ENCODE measurements around the gene NLRP9.
A peak's percentile ranks its signal among the peaks of the same experiment; 100 is the strongest.

Gene NLRP9

DNA sequence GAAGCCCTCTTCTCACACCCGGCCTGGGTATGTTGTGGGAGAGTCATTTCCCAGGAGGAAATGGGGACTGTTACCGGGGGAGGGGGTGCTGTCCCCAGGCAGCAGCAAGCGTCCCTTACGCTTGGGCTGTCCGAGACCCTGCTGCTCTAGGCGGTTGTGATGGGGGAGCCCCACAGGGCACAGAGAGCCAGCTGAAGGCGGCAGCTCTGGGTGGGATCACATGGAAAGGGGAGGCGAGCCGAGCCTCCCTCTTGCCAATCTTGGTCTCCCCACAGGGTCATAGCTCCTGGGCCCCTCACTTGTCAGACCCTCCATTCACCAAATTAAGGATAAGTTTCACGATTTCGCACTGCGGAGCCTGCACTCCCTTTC is 41.1 kb downstream of the NLRP9 start:
- H3K23ac ChIP-seq (ENCODE audit: low read length): no peak overlapping the region
- no peak overlapping the region for H3K4ac ChIP-seq (ENCODE audit: low read depth, low read length)
- WGBS (ENCODE audit: extremely low coverage, insufficient coverage, insufficient read length): no CpG with 5 or more reads among the region's 12 CpGs
- no peak overlapping the region for H3K27ac ChIP-seq (ENCODE audit: low read depth, low read length)
- no peak overlapping the region for H2AK5ac ChIP-seq (ENCODE audit: low read length)
- no peak for DNase-seq
- H3K9ac ChIP-seq (ENCODE audit: low read length): no peak overlapping the region
- no peak overlapping the region for H2BK120ac ChIP-seq (ENCODE audit: insufficient read depth, low read length, poor library complexity)
- no peak overlapping the region for H3K4me3 ChIP-seq (ENCODE audit: low read depth, low read length)
- no peaks in the 10 kb centered on the region for H3K4me1 ChIP-seq (ENCODE audit: control insufficient read depth in 1 of 2, insufficient read depth in 2 of 2, low read length in 2 of 2)
- H2BK12ac ChIP-seq (ENCODE audit: low read length): no peak overlapping the region
- no peaks in the 10 kb centered on the region for H3K27me3 ChIP-seq (ENCODE audit: insufficient read depth, low read length)
- H3K4me2 ChIP-seq (ENCODE audit: low read length): no peak overlapping the region
- peaks cover 3% of the 10 kb centered on the region for H3K9me3 ChIP-seq (ENCODE audit: insufficient read depth, low read depth, low read length)
- no peak overlapping the region for H2AFZ ChIP-seq (ENCODE audit: insufficient read depth, low read length, poor library complexity)
- H2BK5ac ChIP-seq (ENCODE audit: low read depth, low read length, poor library complexity): no peak overlapping the region
- no peaks in the 10 kb centered on the region for H3K79me2 ChIP-seq (ENCODE audit: control insufficient read depth, insufficient read depth, low read length, poor library complexity)
- no peak overlapping the region for H4K8ac ChIP-seq (ENCODE audit: low read depth, low read length)
- no peak overlapping the region for H4K91ac ChIP-seq (ENCODE audit: low read depth, low read length)
- H3K79me1 ChIP-seq (ENCODE audit: low read length): no peaks in the 10 kb centered on the region
- H3K18ac ChIP-seq (ENCODE audit: low read length): no peak overlapping the region
- H3K36me3 ChIP-seq (ENCODE audit: control insufficient read depth in 1 of 2, insufficient read depth in 2 of 2, low read length in 2 of 2): peaks cover 67% of the 10 kb centered on the region in 2 experiments
- no peak overlapping the region for H4K12ac ChIP-seq (ENCODE audit: low read depth, low read length)
- no peak overlapping the region for H3K14ac ChIP-seq (ENCODE audit: low read length)

DNA sequence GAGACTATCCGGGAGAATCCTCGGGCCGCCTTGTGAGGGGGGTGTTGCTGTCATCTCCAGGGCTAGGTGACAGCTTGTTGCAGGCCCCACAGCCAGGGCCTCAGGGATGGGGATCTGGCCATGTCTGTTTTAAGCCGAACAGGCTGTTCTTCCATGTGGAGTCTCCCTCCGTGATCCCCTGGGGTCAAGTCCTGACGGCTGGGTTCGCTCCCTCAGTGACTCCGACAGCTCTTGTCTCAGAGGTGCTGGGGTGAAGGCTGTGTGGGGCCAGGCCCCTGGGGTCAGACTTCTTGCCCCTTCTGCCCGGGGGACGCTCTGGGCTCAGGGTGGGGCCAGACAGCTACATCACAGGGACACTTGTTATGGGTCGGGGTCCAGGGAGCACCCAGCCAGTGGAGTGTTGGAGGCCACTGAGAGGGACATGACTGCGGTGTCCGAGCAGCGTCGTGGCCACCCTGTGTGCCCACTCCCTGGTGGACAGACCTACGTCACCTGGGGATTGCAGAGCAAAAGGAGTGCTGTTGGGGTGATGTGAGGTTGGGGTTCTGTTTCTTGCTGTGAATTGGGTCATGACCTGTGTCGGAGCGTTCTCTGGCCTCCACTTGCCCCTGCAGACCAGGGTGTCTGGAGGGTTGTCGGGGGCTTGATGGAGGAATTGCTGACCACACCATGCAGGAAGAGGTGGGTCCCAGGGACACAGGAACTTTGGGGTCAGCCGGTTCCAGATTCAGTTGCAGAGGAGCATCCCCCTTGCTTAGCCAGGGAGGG is 41.7 kb downstream of the NLRP9 start:
- Histone ChIP-seq H3K23ac (ENCODE audit: low read length) (peak overlapping the region; percentile 18), H3K27ac (ENCODE audit: low read depth, low read length) (no peak overlapping the region), H2BK12ac (ENCODE audit: low read length) (no peak overlapping the region), H4K8ac (ENCODE audit: low read depth, low read length) (no peak overlapping the region), H3K4me2 (ENCODE audit: low read length) (no peak overlapping the region), H4K12ac (ENCODE audit: low read depth, low read length) (no peak overlapping the region), H2AFZ (ENCODE audit: insufficient read depth, low read length, poor library complexity) (no peak overlapping the region), H2AK5ac (ENCODE audit: low read length) (no peak overlapping the region), H3K4me1 (ENCODE audit: control insufficient read depth in 1 of 2, insufficient read depth in 2 of 2, low read length in 2 of 2) (no peaks in the 10 kb centered on the region), H4K91ac (ENCODE audit: low read depth, low read length) (no peak overlapping the region), H3K4ac (ENCODE audit: low read depth, low read length) (no peak overlapping the region), H3K27me3 (ENCODE audit: insufficient read depth, low read length) (no peaks in the 10 kb centered on the region), H3K18ac (ENCODE audit: low read length) (no peak overlapping the region), H3K36me3 (ENCODE audit: control insufficient read depth in 1 of 2, insufficient read depth in 2 of 2, low read length in 2 of 2) (peaks cover 72 to 73% of the 10 kb centered on the region in 2 experiments), H3K9me3 (ENCODE audit: insufficient read depth, low read depth, low read length) (peaks cover 3% of the 10 kb centered on the region), H2BK5ac (ENCODE audit: low read depth, low read length, poor library complexity) (no peak overlapping the region), H3K9ac (ENCODE audit: low read length) (no peak overlapping the region), H3K79me1 (ENCODE audit: low read length) (no peaks in the 10 kb centered on the region), H3K4me3 (ENCODE audit: low read depth, low read length) (no peak overlapping the region), H3K14ac (ENCODE audit: low read length) (no peak overlapping the region), H3K79me2 (ENCODE audit: control insufficient read depth, insufficient read depth, low read length, poor library complexity) (no peaks in the 10 kb centered on the region), H2BK120ac (ENCODE audit: insufficient read depth, low read length, poor library complexity) (no peak overlapping the region)
- no peak for DNase-seq
- WGBS (ENCODE audit: extremely low coverage, insufficient coverage, insufficient read length): no CpG with 5 or more reads among the region's 20 CpGs

DNA sequence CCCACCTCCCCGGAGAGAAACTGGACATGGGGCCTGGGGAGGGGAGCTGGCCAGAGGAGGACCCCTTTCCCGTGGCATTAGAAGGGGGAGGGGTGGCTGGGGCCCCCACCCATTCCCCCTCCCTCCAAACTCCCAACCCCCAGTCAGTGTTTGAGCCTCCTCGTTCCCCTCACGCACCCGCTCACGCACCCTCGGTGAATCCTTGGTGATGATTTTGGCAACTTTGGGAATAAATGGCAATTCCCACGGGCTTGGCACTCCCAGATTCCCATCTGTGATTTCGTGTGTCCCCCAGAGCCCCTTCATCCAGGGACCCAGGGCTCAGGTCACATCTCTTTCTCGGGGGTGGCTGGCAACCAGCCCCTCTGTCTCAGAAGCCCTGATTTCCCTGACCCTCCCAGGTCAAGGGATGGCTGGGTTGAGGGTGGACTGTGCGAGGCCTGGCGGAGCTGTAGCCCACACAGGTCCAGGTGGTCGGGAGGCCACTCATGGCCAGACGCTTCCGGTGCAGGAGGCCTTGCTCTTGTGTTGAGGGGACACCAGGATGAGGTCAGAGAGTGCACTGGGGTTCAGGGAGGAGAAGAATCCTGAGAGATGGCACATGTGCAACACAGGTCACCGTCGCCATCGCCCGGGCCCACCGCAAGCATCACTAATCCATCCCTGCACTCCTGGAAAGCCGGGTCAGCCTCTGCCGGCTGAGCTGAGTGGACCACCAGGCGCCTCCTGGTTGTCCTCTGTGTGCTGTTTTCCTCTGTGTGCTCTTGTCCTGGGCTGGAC is 42.5 kb downstream of the NLRP9 start:
- Histone ChIP-seq H3K79me1 (ENCODE audit: low read length) (no peaks in the 10 kb centered on the region), H2AFZ (ENCODE audit: insufficient read depth, low read length, poor library complexity) (no peak overlapping the region), H4K8ac (ENCODE audit: low read depth, low read length) (no peak overlapping the region), H3K14ac (ENCODE audit: low read length) (no peak overlapping the region), H3K23ac (ENCODE audit: low read length) (no peak overlapping the region), H3K79me2 (ENCODE audit: control insufficient read depth, insufficient read depth, low read length, poor library complexity) (no peaks in the 10 kb centered on the region), H3K4me3 (ENCODE audit: low read depth, low read length) (no peak overlapping the region), H3K36me3 (ENCODE audit: control insufficient read depth in 1 of 2, insufficient read depth in 2 of 2, low read length in 2 of 2) (peaks cover 78% of the 10 kb centered on the region in 2 experiments), H2BK12ac (ENCODE audit: low read length) (no peak overlapping the region), H3K9ac (ENCODE audit: low read length) (no peak overlapping the region), H2BK120ac (ENCODE audit: insufficient read depth, low read length, poor library complexity) (no peak overlapping the region), H3K27me3 (ENCODE audit: insufficient read depth, low read length) (no peaks in the 10 kb centered on the region), H2AK5ac (ENCODE audit: low read length) (no peak overlapping the region), H3K4me2 (ENCODE audit: low read length) (no peak overlapping the region), H4K12ac (ENCODE audit: low read depth, low read length) (no peak overlapping the region), H3K4me1 (ENCODE audit: control insufficient read depth in 1 of 2, insufficient read depth in 2 of 2, low read length in 2 of 2) (no peaks in the 10 kb centered on the region), H2BK5ac (ENCODE audit: low read depth, low read length, poor library complexity) (no peak overlapping the region), H4K91ac (ENCODE audit: low read depth, low read length) (no peak overlapping the region), H3K27ac (ENCODE audit: low read depth, low read length) (no peak overlapping the region), H3K9me3 (ENCODE audit: insufficient read depth, low read depth, low read length) (peaks cover 3% of the 10 kb centered on the region), H3K4ac (ENCODE audit: low read depth, low read length) (no peak overlapping the region), H3K18ac (ENCODE audit: low read length) (no peak overlapping the region)
- WGBS (ENCODE audit: extremely low coverage, insufficient coverage, insufficient read length): no CpG with 5 or more reads among the region's 23 CpGs
- no peak for DNase-seq

DNA sequence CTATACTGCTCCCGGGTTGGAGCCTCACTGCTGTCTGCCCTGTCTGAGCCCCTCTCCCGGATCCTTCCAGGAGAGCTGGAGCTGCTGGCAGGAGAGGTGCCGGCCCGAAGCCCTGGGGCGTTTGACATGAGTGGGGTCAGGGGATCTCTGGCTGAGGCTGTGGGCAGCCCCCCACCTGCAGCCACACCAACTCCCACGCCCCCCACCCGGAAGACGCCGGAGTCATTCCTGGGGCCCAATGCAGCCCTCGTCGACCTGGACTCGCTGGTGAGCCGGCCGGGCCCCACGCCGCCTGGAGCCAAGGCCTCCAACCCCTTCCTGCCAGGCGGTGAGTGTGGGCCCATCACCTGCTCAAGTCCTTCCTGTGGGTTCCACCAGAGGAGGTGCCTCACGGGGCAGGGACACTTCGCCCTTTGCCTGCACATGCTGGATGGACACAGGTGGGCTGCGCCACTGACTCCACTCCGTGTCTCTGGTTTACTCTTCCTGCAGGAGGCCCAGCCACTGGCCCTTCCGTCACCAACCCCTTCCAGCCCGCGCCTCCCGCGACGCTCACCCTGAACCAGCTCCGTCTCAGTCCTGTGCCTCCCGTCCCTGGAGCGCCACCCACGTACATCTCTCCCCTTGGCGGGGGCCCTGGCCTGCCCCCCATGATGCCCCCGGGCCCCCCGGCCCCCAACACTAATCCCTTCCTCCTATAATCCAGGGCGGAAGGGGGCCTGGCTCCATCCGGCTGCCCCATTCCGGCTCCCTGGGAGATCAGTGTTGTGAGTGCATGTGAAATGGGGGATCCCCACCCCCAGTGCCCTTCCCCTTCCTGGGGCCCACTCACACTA is 43.3 kb downstream of the NLRP9 start:
- H3K79me1 ChIP-seq (ENCODE audit: low read length): no peaks in the 10 kb centered on the region
- no peak overlapping the region for H4K91ac ChIP-seq (ENCODE audit: low read depth, low read length)
- H2BK120ac ChIP-seq (ENCODE audit: insufficient read depth, low read length, poor library complexity): no peak overlapping the region
- H2BK5ac ChIP-seq (ENCODE audit: low read depth, low read length, poor library complexity): no peak overlapping the region
- H2BK12ac ChIP-seq (ENCODE audit: low read length): no peak overlapping the region
- H3K23ac ChIP-seq (ENCODE audit: low read length): no peak overlapping the region
- H3K14ac ChIP-seq (ENCODE audit: low read length): no peak overlapping the region
- H3K9me3 ChIP-seq (ENCODE audit: insufficient read depth, low read depth, low read length): peaks cover 3% of the 10 kb centered on the region
- no peak overlapping the region for H2AFZ ChIP-seq (ENCODE audit: insufficient read depth, low read length, poor library complexity)
- H3K79me2 ChIP-seq (ENCODE audit: control insufficient read depth, insufficient read depth, low read length, poor library complexity): no peaks in the 10 kb centered on the region
- H3K9ac ChIP-seq (ENCODE audit: low read length): no peak overlapping the region
- WGBS (ENCODE audit: extremely low coverage, insufficient coverage, insufficient read length): no CpG with 5 or more reads among the region's 37 CpGs
- no peaks in the 10 kb centered on the region for H3K4me1 ChIP-seq (ENCODE audit: control insufficient read depth in 1 of 2, insufficient read depth in 2 of 2, low read length in 2 of 2)
- H2AK5ac ChIP-seq (ENCODE audit: low read length): no peak overlapping the region
- H3K4ac ChIP-seq (ENCODE audit: low read depth, low read length): no peak overlapping the region
- H3K4me3 ChIP-seq (ENCODE audit: low read depth, low read length): no peak overlapping the region
- no peak overlapping the region for H3K4me2 ChIP-seq (ENCODE audit: low read length)
- H4K8ac ChIP-seq (ENCODE audit: low read depth, low read length): no peak overlapping the region
- no peak overlapping the region for H3K27ac ChIP-seq (ENCODE audit: low read depth, low read length)
- H3K27me3 ChIP-seq (ENCODE audit: insufficient read depth, low read length): no peaks in the 10 kb centered on the region
- H3K18ac ChIP-seq (ENCODE audit: low read length): no peak overlapping the region
- H3K36me3 ChIP-seq (ENCODE audit: control insufficient read depth in 1 of 2, insufficient read depth in 2 of 2, low read length in 2 of 2): peaks cover 81 to 83% of the 10 kb centered on the region in 2 experiments
- no peak for DNase-seq
- H4K12ac ChIP-seq (ENCODE audit: low read depth, low read length): no peak overlapping the region

Data from trophoblast cell (in vitro differentiated cells and primary cell).